ENCODE data around the gene TMED8.

Gene TMED8

DNA sequence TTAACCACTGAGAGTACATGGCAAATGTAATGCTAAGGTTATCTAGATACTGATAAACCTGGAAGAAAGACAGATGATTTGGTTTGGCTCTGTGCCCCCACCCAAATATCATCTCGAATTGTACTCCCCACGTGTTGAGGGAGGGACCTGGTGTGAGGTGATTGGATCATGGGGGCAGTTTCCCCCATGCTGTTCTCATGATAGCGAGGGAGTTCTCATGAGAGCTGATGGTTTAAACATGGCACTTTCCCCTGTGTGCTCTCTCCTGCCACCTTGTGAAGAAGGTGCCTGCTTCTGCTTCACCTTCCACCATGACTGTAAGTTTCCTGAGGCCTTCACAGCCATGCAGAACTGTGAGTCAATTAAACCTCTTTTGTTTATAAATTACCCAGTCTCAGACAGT lies 32.2 kb upstream of the TMED8 start:
- no peak for DNase-seq (ENCODE audit: extremely low read depth, low read depth)
- TF ChIP-seq, protein P1, sequence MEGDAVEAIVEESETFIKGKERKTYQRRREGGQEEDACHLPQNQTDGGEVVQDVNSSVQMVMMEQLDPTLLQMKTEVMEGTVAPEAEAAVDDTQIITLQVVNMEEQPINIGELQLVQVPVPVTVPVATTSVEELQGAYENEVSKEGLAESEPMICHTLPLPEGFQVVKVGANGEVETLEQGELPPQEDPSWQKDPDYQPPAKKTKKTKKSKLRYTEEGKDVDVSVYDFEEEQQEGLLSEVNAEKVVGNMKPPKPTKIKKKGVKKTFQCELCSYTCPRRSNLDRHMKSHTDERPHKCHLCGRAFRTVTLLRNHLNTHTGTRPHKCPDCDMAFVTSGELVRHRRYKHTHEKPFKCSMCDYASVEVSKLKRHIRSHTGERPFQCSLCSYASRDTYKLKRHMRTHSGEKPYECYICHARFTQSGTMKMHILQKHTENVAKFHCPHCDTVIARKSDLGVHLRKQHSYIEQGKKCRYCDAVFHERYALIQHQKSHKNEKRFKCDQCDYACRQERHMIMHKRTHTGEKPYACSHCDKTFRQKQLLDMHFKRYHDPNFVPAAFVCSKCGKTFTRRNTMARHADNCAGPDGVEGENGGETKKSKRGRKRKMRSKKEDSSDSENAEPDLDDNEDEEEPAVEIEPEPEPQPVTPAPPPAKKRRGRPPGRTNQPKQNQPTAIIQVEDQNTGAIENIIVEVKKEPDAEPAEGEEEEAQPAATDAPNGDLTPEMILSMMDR (IDR thresholded peaks at IDR 0.05; ENCODE audit: low read depth, low read length, missing control alignments), result no peak
- H3K4me3 ChIP-seq (replicated peaks; ENCODE audit: low read depth, low read length), result no peak overlapping the region

DNA sequence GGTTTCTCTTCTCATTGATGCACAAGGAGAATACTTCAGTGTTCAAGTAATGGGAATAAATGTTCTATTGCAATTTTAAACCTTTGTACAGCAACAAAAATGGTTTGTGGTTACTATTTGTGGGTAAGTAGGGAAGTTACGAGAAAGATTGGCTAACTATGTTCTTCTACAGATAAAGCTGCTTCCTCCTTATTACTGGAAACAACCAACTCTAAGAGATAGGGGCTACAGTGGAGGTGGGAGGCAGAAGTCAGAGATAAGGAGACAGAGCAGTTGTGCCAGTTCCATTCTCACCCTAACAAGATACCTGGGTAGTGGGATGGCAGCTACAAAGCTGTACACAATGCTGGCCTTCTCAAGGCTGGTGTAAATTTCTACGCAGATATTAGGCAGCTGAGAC lies 30.3 kb upstream of the TMED8 start:
- no peak overlapping the region for H3K4me3 ChIP-seq (replicated peaks; ENCODE audit: low read depth, low read length)
- no peak for DNase-seq (ENCODE audit: extremely low read depth, low read depth)
- TF ChIP-seq, protein P1 (IDR thresholded peaks at IDR 0.05; ENCODE audit: low read depth, low read length, missing control alignments), result no peak

DNA sequence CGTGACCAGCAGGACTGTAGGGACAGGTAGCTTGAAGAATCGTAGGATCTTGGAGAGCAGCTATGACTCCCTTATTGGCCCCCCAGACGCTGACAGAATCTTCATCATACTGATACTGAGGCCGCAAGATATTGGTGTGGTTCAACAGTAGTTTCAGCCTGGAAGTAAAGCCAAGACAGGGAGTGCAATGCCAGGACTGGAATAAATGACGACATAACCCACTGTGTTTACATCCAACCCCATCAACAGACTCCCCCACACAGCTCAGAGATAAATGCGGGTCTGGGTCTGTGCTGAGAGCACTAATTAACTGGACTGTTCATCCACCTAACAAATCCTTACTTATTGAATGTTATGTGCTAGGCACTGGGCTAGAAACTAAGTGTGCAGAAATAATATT lies 29.8 kb upstream of the TMED8 start:
- H3K4me3 ChIP-seq (replicated peaks; ENCODE audit: low read depth, low read length), result no peak overlapping the region
- no peak for DNase-seq (ENCODE audit: extremely low read depth, low read depth)
- TF ChIP-seq, protein P1 (IDR thresholded peaks at IDR 0.05; ENCODE audit: low read depth, low read length, missing control alignments), result no peak

DNA sequence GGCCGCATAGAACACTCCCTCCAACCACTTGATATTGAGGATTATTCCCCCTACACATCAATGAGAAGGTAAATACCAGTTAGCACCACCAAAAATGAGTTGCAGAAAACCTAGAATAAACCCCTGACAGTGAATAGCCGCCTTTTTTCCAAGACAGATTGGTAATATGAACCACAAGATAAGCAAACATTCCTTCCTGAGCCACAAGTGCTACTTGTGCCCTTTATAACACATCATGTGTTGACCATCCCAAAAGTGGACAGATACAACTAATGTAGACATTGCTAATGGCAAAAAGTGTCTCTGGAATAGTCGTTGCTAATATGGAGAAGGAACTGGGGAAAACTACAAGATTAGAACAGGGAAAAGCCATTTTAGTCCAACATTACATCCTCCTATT lies 29.2 kb upstream of the TMED8 start:
- H3K4me3 ChIP-seq (replicated peaks; ENCODE audit: low read depth, low read length), result no peak overlapping the region
- TF ChIP-seq, protein P1 (IDR thresholded peaks at IDR 0.05; ENCODE audit: low read depth, low read length, missing control alignments), result no peak
- no peak for DNase-seq (ENCODE audit: extremely low read depth, low read depth)

DNA sequence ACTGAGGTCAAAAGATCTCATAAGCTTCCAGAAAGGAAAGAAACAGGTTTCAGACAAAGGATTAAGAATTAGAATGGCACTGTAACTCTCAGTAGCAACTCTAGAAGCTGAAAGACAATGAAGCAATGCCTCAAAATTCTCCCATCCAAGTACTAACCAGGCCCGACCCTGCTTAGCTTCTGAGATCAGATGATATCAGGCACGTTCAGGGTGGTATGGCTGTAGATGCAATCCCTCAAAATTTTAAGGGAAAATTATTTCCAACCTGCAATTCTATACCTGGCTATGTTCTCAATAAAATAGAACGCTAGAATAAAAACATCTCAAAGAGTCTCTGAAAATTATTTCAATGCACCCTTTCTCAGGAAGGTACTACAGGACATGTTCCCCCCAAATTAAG lies 26.9 kb upstream of the TMED8 start:
- TF ChIP-seq, protein P1 (IDR thresholded peaks at IDR 0.05; ENCODE audit: low read depth, low read length, missing control alignments), result no peak
- H3K4me3 ChIP-seq (replicated peaks; ENCODE audit: low read depth, low read length), result no peak overlapping the region
- no peak for DNase-seq (ENCODE audit: extremely low read depth, low read depth)

DNA sequence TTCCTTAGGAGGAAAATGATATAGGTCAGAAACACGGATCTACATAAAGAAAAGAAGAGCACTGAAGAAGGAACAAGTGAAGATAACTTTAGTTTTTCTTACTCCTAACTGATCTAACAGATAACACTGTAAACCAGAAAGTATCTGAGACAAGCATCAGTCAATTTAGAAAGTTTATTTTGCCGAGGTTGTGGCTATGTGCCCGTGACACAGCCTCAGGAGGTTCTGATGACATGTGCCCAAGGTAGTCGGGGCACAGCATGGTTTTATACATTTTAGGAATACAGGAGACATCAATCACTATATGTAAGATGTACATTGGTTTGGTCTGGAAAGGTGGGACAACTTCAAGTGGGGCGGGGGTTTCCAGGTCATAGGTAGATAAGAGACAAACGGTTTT lies 23.3 kb upstream of the TMED8 start:
- no peak overlapping the region for H3K4me3 ChIP-seq (replicated peaks; ENCODE audit: low read depth, low read length)
- no peak for DNase-seq (ENCODE audit: extremely low read depth, low read depth)
- TF ChIP-seq, protein P1 (IDR thresholded peaks at IDR 0.05; ENCODE audit: low read depth, low read length, missing control alignments), result no peak

DNA sequence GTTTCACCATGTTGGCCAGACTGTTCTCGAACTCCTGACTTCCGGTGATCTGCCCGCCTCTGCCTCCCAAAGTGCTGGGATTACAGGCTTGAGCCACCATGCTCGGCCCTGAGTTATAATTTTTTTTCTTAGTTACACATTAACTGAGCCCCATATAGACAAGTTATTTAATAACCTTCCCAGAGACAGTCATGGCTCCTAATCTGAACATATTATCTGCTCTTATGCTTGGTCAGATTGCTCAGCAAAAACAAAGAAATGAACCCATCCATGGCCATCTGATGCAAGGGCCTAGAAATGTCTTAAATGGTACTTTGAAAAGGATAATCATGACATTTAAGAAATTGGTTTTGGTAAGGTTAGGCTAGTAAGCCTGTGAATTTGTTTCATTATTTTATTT lies 13.3 kb upstream of the TMED8 start:
- TF ChIP-seq, protein P1 (IDR thresholded peaks at IDR 0.05; ENCODE audit: low read depth, low read length, missing control alignments), result no peak
- no peak for DNase-seq (ENCODE audit: extremely low read depth, low read depth)
- no peak overlapping the region for H3K4me3 ChIP-seq (replicated peaks; ENCODE audit: low read depth, low read length)

Measured in HFF-Myc (cell line).